NCI-H2081 (cell line): Measurements from ENCODE around the gene ST6GALNAC1.

Experiments
- DNase-seq, 2 experiments: peaks; one replicate each; lab custom pipeline; 2025; lab: John Stamatoyannopoulos, UW

Gene ST6GALNAC1

GRCh38 chr17:76675648-76676047 is 32.1 kb upstream of the ST6GALNAC1 start:
- no peak for DNase-seq

- DNase-seq, result no peak
Observed at GRCh38 chr17:76674600-76674999, 31.0 kb upstream of the ST6GALNAC1 start.

- no peak for DNase-seq
Observed at GRCh38 chr17:76673729-76674128, 30.2 kb upstream of the ST6GALNAC1 start.

- no peak for DNase-seq
Observed at GRCh38 chr17:76672892-76673291, 29.3 kb upstream of the ST6GALNAC1 start.

- DNase-seq, result peak in 1 of 2 experiments; percentile 51
Observed at GRCh38 chr17:76672270-76672851, 28.8 kb upstream of the ST6GALNAC1 start.

- no peak for DNase-seq
Observed at GRCh38 chr17:76671912-76672262, 28.3 kb upstream of the ST6GALNAC1 start.

GRCh38 chr17:76671123-76671911 is 27.8 kb upstream of the ST6GALNAC1 start:
- peak; percentile 100 for DNase-seq

GRCh38 chr17:76670718-76671122 is 27.2 kb upstream of the ST6GALNAC1 start:
- no peak for DNase-seq

- no peak for DNase-seq
Observed at GRCh38 chr17:76670020-76670717, 26.6 kb upstream of the ST6GALNAC1 start.

GRCh38 chr17:76667786-76668453 is 24.4 kb upstream of the ST6GALNAC1 start:
- no peak for DNase-seq

GRCh38 chr17:76667491-76667755 is 23.9 kb upstream of the ST6GALNAC1 start:
- DNase-seq, result no peak

- no peak for DNase-seq
Observed at GRCh38 chr17:76660656-76661042, 17.1 kb upstream of the ST6GALNAC1 start.

GRCh38 chr17:76659928-76660655 is 16.5 kb upstream of the ST6GALNAC1 start:
- DNase-seq, result peak; percentile 10 to 37

GRCh38 chr17:76658242-76658662 is 14.7 kb upstream of the ST6GALNAC1 start:
- peak in 1 of 2 experiments; percentile 16 for DNase-seq

GRCh38 chr17:76657505-76658241 is 14.1 kb upstream of the ST6GALNAC1 start:
- DNase-seq, result peak; percentile 21 to 26

GRCh38 chr17:76654408-76654807 is 10.9 kb upstream of the ST6GALNAC1 start:
- DNase-seq, result no peak

GRCh38 chr17:76650504-76650903 is 6.9 kb upstream of the ST6GALNAC1 start:
- no peak for DNase-seq

- DNase-seq, result no peak
Observed at GRCh38 chr17:76646712-76647111, 3.2 kb upstream of the ST6GALNAC1 start.

- no peak for DNase-seq
Observed at GRCh38 chr17:76645481-76645880, 1.9 kb upstream of the ST6GALNAC1 start.

- DNase-seq, result no peak
Observed at GRCh38 chr17:76644995-76645394, 1.4 kb upstream of the ST6GALNAC1 start.

- DNase-seq, result no peak
Observed at GRCh38 chr17:76642994-76643393, 563 bp downstream of the ST6GALNAC1 start.
